Liver (tissue), 3 donors: ENCODE measurements around the gene HMOX2.

Source experiments
- CTCF ChIP-seq: fragments of 150-350 bp; IDR thresholded peaks from 2 replicates; pipeline ENCODE4 v1.5.1; 2017; ENCODE audit warnings: improper control_type of control experiment, low read depth, low read length; ENCODE audit not compliant: missing input control
- EGR1 ChIP-seq, 2 donors: IDR thresholded peaks; 2 replicates each; pipeline ENCODE4 v1.6.1; 2016 to 2018; ENCODE audit warnings: antibody characterized with exemption in 2 of 2, low read depth in 2 of 2
- HNF4A ChIP-seq, 2 donors: conservative IDR thresholded peaks; 2 replicates each; pipeline ENCODE4 v1.6.1; 2016; ENCODE audit warnings: antibody characterized with exemption in 2 of 2, mild to moderate bottlenecking in 2 of 2
- JUND ChIP-seq, 2 donors: IDR thresholded peaks; 2 replicates each; pipeline ENCODE4 v1.6.1; 2016; ENCODE audit warnings: antibody characterized with exemption in 2 of 2
- MAX ChIP-seq: IDR thresholded peaks from 2 replicates; pipeline ENCODE4 v1.6.1; 2016; ENCODE audit warnings: antibody characterized with exemption
- NR2F2 ChIP-seq: IDR thresholded peaks from 2 replicates; pipeline ENCODE4 v1.6.1; 2016; ENCODE audit warnings: antibody characterized with exemption
- RAD21 ChIP-seq, 2 donors: IDR thresholded peaks; 2 replicates each; pipeline ENCODE4 v1.6.1; 2016; ENCODE audit warnings: antibody characterized with exemption in 2 of 2, mild to moderate bottlenecking in 2 of 2
- REST ChIP-seq: IDR thresholded peaks from 2 replicates; pipeline ENCODE4 v1.6.1; 2016; ENCODE audit warnings: antibody characterized with exemption, mild to moderate bottlenecking
- RXRA ChIP-seq, 2 donors: IDR thresholded peaks; 2 replicates each; pipeline ENCODE4 v1.6.1; 2017 to 2018; ENCODE audit warnings: antibody characterized with exemption in 2 of 2, mild to moderate bottlenecking in 1 of 2
- TAF1 ChIP-seq: conservative IDR thresholded peaks from 2 replicates; pipeline ENCODE4 v1.6.1; 2016; ENCODE audit warnings: antibody characterized with exemption, mild to moderate bottlenecking
- YY1 ChIP-seq: IDR thresholded peaks from 2 replicates; pipeline ENCODE4 v1.6.1; 2016; ENCODE audit warnings: antibody characterized with exemption, mild to moderate bottlenecking
- ZBTB33 ChIP-seq: IDR thresholded peaks from 2 replicates; pipeline ENCODE4 v1.6.1; 2016; ENCODE audit warnings: antibody characterized with exemption
- donor health status: healthy.
- donor health status: healthy.

- TF ChIP-seq CTCF (no peak), YY1 (no peak), RAD21 (IDR thresholded peaks at IDR 0.05) (no peak), REST (no peak), TAF1 (no peak), MAX (no peak), ZBTB33 (no peak), JUND (IDR thresholded peaks at IDR 0.05) (no peak), RXRA (IDR thresholded peaks at IDR 0.05) (no peak), NR2F2 (no peak), EGR1 (IDR thresholded peaks at IDR 0.05; ENCODE audit: low read depth in 2 of 2) (no peak), HNF4A (conservative IDR thresholded peaks at IDR 0.05) (no peak)
These were observed 34.7 kb downstream of the HMOX2 start for GRCh38 chr16:4510747-4511426.
